Activated CD4-positive, alpha-beta T cell treated with anti-CD3 and anti-CD28 coated beads, Interleukin-2, amount 10 ng/mL, durations not matched to agents 24 days and 14 days (primary cell): ENCODE measurements around the gene MED23. TPM values are rescaled to one million over a fixed set of nuclear protein-coding genes. Genes with fewer than 3 reads are reported as not detected.

ENCODE experiments used
- DNase-seq: peaks from one replicate; pipeline ENCODE4 v3.0.0; 2022
- H3K27ac Mint-ChIP-seq: one replicate; pipeline ENCODE4 v1.8.0; 2022; ENCODE audit warnings: mild to moderate bottlenecking, mixed read lengths
- H3K27me3 Mint-ChIP-seq: one replicate; pipeline ENCODE4 v1.8.0; 2022; ENCODE audit warnings: mixed read lengths
- H3K36me3 Mint-ChIP-seq: one replicate; pipeline ENCODE4 v1.8.0; 2022; ENCODE audit warnings: low read depth, mild to moderate bottlenecking, mixed read lengths
- H3K4me1 Mint-ChIP-seq: one replicate; pipeline ENCODE4 v1.8.0; 2021; ENCODE audit warnings: mixed read lengths
- H3K4me3 Mint-ChIP-seq: one replicate; pipeline ENCODE4 v1.8.0; 2022; ENCODE audit warnings: mild to moderate bottlenecking, moderate library complexity, mixed read lengths
- H3K9me3 Mint-ChIP-seq: one replicate; pipeline ENCODE4 v1.8.0; 2021; ENCODE audit warnings: mixed read lengths
- intact Hi-C: fragments of 100-400 bp; cut with micrococcal nuclease; formaldehyde crosslinking; loops from one replicate; pipeline ENCODE4 v1.15.1; 2023
- total RNA-seq: library from RNA; stranded (reverse); gene quantifications from 2 replicates; pipeline ENCODE4 v1.2.3, GENCODE V29; 2022

MED23 gene
- total RNA-seq, 1 donor from 2014 or later = 30.2 TPM

DNA sequence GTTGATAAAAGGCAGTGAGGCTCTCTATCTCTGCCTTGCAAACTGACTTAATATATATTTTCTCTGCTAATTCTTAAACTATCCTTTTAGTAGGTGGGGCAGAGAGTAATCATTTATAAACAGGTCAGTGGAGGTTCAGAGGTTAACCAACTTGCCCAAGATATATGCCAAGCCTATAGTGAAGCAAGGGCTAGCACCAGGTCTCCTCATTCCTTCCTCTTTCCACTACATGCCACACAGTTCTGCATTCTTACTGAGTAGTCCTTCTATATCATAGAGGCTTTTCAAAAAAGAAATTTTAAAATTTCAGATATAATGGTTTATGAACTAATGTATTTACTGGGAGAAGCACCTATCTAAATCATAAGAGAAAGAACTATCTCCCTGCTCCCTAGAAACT is 46.5 kb downstream of the MED23 start:
- Mint-ChIP-seq H3K27me3 (no peaks in the 10 kb centered on the region), H3K4me3 (no peak overlapping the region), H3K27ac (no peak overlapping the region), H3K9me3 (no peaks in the 10 kb centered on the region), H3K4me1 (no peaks in the 10 kb centered on the region), H3K36me3 (peaks cover 17% of the 10 kb centered on the region)
- intact Hi-C loops = no loop called here
- DNase-seq = no peak

DNA sequence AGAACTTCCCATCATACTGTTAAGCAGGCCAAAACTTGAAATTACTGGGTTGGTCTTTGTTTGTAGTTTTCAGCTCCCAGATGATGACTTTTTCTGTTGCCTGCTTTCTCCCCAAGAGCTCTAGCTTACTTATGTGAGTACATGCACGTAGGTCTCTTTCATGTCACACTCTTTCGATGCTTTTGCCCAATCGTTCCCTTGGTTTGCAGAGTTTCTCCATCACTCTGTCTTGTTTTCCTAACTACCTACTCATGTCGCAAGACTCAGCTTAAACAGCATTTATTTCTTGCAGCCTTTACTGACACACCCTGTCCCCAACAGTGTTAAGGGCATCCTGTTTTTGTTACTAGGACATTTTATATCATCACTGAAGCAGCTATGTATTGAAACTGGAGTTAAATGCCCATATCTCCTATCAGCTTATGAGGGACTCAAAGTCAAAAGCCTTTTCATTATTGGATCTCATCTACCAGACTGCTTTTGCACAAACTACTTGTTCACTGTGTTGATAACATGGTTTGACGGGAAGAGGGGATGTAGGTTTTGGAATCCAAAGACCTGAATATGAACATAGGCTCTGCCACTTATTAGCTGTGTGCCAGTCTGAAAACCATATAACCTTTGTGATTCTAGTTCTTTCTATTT is 52.1 kb downstream of the MED23 start:
- no peaks in the 10 kb centered on the region for H3K9me3 Mint-ChIP-seq
- intact Hi-C loops = no loop called here
- no peaks in the 10 kb centered on the region for H3K4me1 Mint-ChIP-seq
- DNase-seq = no peak
- H3K27me3 Mint-ChIP-seq = no peaks in the 10 kb centered on the region
- no peak overlapping the region for H3K4me3 Mint-ChIP-seq
- H3K27ac Mint-ChIP-seq = no peak overlapping the region
- peaks cover 20% of the 10 kb centered on the region for H3K36me3 Mint-ChIP-seq

DNA sequence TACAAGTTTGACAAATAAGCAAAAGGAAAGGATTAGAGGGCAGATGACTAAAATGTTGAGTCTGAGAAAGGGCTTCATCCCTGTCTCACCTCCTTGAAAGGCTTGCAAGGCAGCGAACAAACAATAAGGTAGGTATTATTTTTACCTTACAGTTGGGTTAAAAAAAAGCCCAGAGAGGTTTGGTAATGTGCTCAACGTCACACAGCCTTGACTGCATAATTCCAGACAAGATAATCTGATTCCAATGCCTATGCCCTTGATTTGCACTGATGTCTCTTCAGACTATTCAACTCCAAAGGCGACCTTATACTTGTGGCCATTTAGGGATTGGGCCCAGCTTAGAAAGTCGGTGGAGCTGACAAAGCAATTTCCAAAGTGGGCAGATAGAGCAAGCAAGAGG is 53.4 kb downstream of the MED23 start:
- intact Hi-C loops = no loop called here
- DNase-seq = no peak
- Mint-ChIP-seq H3K4me3 (no peak overlapping the region), H3K4me1 (no peaks in the 10 kb centered on the region), H3K27me3 (no peaks in the 10 kb centered on the region), H3K36me3 (peaks cover 15% of the 10 kb centered on the region), H3K9me3 (no peaks in the 10 kb centered on the region), H3K27ac (no peak overlapping the region)

DNA sequence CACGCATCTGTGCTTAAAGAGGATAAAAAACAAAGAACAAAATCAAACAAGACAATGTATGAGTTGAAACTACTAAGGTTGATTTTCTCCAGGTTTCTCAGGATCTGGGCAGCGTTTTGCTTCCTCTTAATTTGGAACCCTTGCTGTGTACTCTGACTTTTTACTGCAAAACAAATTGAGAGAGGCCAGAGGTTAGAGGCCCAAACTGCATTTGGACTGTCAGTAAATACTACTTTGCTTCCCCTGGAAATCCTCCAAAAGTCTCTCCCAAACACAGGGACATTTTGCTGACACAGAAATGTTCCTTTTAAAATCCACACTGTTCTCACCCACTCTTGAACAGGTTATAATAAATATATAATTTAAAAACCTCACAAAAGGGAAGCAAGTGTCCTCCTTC is 53.9 kb downstream of the MED23 start:
- intact Hi-C loops = no loop called here

DNA sequence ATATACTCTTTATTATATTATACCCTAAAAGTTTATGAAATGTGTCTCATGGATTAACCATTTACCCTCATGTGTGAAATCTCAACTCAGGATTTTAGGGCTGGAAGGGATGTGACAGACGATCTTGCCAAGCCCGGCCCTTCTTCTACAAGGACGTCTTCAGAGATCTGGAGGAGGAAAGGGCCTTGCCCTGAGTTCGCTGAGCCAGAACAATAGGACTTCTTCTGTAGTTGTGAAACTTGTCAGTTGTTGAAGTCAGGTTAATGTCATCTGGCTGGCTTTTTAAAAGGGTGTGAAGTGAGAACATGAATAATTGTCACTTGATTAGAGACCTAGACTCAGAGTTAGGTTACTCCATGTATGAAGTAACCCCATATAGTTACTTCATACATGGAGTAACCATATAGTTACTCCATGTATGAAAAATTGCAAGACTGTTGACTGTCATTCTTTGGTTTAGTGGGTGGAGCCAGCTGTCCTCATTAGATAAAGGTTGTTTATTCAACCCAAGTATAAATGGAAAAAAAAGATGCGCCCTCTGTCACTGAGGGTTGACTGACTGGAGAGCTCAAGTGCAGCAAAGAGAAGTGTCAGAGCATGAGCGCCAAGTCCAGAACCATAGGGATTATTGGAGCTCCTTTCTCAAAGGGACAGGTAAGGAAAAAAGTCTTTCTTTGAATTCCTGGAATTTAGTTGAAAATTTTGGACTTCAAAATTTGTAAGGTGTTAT is 55.2 kb downstream of the MED23 start, which contains the start of gene ARG1:
ARG1 (plus strand) TSS at position 541 of the 730 bp plus-strand sequence; CDS start at position 598, 57 bp downstream.
- H3K27me3 Mint-ChIP-seq = no peaks in the 10 kb centered on the region
- no peak for DNase-seq
- peaks cover 4% of the 10 kb centered on the region for H3K4me1 Mint-ChIP-seq
- H3K9me3 Mint-ChIP-seq = no peaks in the 10 kb centered on the region
- intact Hi-C loops = no loop called here
- peaks cover 15% of the 10 kb centered on the region for H3K36me3 Mint-ChIP-seq
- no peak within 1 kb of the TSS for H3K4me3 Mint-ChIP-seq
- H3K27ac Mint-ChIP-seq = no peak within 1 kb of the TSS

More for the DNA sequence above, 53.9 kb downstream of the MED23 start:
- Mint-ChIP-seq H3K27ac (no peak overlapping the region), H3K4me3 (no peak overlapping the region), H3K4me1 (no peaks in the 10 kb centered on the region), H3K9me3 (no peaks in the 10 kb centered on the region), H3K27me3 (no peaks in the 10 kb centered on the region), H3K36me3 (peaks cover 15% of the 10 kb centered on the region)
- DNase-seq = no peak

DNA sequence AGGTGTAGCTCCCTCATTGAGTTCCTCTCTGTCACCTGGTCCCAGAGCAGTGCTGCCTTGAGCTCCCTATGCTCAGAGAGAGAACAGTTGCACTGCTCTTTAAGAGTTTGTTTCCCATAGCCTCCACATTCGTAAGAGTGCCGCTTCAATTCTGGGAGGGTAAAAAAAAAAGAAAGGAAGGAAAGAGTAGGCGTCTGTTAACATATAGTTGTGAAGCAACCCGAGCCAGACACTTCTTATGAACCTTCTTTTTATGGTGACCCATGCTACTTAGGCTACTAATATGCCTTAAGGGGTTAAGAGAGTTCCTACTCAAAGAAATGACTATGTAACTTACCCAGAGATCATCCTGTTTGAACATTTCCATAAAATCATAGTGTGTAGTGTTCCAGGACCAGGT is 59.3 kb downstream of the MED23 start:
- H3K36me3 Mint-ChIP-seq = peaks cover 7% of the 10 kb centered on the region
- intact Hi-C loops = no loop called here
- peaks cover 4% of the 10 kb centered on the region for H3K4me1 Mint-ChIP-seq
- H3K9me3 Mint-ChIP-seq = no peaks in the 10 kb centered on the region
- no peak overlapping the region for H3K4me3 Mint-ChIP-seq
- DNase-seq = no peak
- H3K27me3 Mint-ChIP-seq = peaks cover 5% of the 10 kb centered on the region
- H3K27ac Mint-ChIP-seq = no peak overlapping the region

DNA sequence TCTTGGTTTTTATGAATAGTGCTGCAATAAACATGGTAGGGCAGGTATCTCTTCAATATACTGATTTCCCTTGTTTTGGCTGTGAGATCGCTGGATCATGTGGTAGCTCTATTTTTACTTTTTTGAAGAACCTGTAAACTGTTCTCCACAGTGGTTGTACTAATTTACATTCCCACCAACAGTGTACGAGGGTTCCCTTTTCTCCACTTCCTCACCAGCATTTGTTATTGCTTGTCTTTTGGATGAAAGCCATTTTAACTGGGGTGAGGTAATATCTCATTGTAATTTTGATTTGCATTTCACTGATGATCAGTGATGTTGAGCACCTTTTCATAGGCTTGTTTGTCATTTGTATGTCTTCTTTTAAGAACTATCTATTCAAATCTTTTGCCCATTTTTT is 63.0 kb downstream of the MED23 start:
- no peak for DNase-seq
- no peak overlapping the region for H3K27ac Mint-ChIP-seq
- no peaks in the 10 kb centered on the region for H3K36me3 Mint-ChIP-seq
- H3K9me3 Mint-ChIP-seq = no peaks in the 10 kb centered on the region
- H3K4me3 Mint-ChIP-seq = no peak overlapping the region
- peaks cover 5% of the 10 kb centered on the region for H3K27me3 Mint-ChIP-seq
- intact Hi-C loops = loop anchor here (1.0 kb wide), 1 partner anchor 14 kb away; no protein-coding TSS in a partner anchor
- H3K4me1 Mint-ChIP-seq = peaks cover 4% of the 10 kb centered on the region

DNA sequence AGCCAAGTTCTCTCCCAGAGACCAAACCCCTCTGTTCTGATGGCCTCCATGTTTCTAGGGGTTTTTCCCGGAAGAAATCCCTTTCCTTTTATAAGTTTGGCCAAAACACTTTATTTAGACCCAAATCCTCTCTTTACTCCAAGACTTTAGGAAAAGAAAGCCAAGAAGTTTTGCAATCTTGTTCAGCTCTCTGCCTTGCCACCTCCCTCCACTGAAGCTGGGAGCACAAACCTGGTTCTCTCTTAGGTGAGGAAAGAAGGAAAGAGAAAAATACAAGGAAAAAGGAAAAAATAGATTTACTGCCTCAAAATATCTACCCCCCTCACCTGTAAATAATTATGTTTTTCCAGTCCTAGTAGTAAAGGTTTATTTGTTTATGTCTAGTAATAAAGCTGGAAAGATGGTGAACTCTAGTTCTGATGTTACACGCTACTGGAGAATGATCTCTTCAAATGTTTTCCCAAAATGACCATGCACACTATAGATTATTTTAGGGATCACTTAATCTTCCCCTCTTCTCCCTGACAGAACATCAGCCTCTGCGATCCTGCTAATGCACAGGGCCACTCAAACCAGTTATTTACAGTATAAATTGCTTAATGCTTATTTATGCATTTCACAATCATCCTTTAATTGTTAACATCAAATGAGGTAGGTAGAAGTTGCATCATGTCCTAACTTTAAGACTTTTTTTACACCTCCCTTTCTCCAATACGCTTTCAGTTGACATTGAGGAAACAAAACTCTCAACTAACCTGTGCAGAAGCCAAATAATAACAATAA is 65.9 kb downstream of the MED23 start:
- intact Hi-C loops = no loop called here
- no peaks in the 10 kb centered on the region for H3K4me1 Mint-ChIP-seq

DNA sequence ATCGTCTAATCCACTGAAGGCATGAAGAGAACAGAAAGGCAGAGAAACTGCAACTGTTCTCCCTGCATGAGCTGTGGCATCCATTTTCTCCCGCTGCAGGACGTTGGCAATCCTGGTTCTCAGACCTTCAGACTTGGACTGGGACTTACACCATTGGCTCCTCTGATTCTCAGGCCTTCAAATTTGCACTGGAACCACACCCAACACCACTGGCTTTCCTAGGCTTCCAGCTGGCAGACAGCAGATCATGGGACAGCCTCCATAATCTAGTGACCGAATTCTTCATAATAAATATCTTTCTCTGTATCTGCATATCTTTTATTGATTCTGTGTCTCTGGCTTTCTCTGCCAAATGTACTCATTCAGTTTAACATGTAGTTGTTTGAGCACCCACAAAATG is 69.1 kb downstream of the MED23 start:
- Mint-ChIP-seq H3K4me1 (no peaks in the 10 kb centered on the region), H3K4me3 (no peak overlapping the region), H3K27ac (no peak overlapping the region), H3K36me3 (no peaks in the 10 kb centered on the region), H3K27me3 (peaks cover 3% of the 10 kb centered on the region), H3K9me3 (no peaks in the 10 kb centered on the region)
- no peak for DNase-seq
- intact Hi-C loops = no loop called here

More for the DNA sequence above, 65.9 kb downstream of the MED23 start:
- H3K27ac Mint-ChIP-seq = no peak overlapping the region
- H3K4me3 Mint-ChIP-seq = no peak overlapping the region
- no peak for DNase-seq
- H3K36me3 Mint-ChIP-seq = no peaks in the 10 kb centered on the region
- H3K9me3 Mint-ChIP-seq = no peaks in the 10 kb centered on the region
- peaks cover 5% of the 10 kb centered on the region for H3K27me3 Mint-ChIP-seq

DNA sequence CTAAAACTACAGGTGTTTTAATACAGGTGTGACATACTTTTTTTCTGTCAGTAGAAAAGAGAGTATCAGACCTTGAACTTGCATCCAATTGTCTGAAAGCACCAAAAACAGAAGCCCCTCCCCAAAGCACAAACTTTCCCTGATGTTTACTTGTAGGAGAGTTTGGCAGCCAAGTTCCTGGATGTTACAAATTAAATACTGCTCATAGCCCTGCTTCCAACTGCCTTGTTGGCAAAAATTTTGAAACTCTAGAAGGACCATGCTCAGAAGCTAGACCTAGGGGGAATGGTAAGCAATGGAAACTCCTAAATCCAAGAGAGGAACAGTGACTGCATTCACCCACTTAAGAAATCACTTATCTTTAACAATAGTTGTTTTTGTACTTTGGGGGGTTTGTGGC is 72.0 kb downstream of the MED23 start:
- H3K27me3 Mint-ChIP-seq = peaks cover 11% of the 10 kb centered on the region
- intact Hi-C loops = no loop called here
- no peak overlapping the region for H3K27ac Mint-ChIP-seq
- no peaks in the 10 kb centered on the region for H3K4me1 Mint-ChIP-seq
- no peak overlapping the region for H3K4me3 Mint-ChIP-seq
- no peaks in the 10 kb centered on the region for H3K36me3 Mint-ChIP-seq
- H3K9me3 Mint-ChIP-seq = no peaks in the 10 kb centered on the region
- DNase-seq = no peak

DNA sequence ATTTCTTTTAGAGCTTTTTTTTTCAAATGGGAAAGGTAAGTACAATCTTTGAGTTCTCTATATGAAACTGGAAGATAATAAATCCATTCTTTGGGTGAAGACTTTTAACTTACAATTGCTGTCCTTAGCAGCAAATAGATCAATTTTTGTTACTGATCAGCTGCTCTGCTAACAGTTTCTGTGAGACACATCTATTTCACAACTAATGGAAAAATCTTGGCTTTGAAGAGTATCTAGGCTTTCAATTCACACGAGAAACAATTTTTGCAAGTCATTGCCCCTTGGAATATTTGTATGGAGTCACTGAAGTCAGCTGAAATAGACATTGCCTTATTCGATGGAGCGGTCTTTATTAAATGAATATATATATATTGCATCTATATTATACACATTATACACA is 75.5 kb downstream of the MED23 start:
- Mint-ChIP-seq H3K27ac (no peak overlapping the region), H3K4me1 (no peaks in the 10 kb centered on the region), H3K4me3 (no peak overlapping the region), H3K36me3 (no peaks in the 10 kb centered on the region), H3K27me3 (peaks cover 16% of the 10 kb centered on the region), H3K9me3 (no peaks in the 10 kb centered on the region)
- intact Hi-C loops = no loop called here
- no peak for DNase-seq

DNA sequence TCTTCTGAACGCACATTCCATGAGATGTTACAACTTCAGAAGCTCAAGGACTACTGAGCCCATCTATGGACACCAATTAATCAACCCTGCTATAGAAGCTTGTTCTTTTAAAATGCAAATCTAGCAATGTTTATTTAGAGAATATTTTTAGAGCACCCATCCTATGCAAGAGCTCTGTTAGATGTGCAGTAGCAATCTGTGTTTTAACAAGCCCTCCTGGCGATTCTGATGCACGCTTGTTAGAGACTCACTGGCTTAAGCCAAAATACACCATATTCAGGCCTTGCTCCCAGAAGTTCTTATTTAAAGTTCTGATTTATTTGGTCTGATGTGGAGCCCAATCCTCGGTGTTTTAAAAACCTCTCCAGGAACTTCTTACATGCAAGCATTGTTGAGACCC is 76.1 kb downstream of the MED23 start:
- H3K27me3 Mint-ChIP-seq = peaks cover 16% of the 10 kb centered on the region
- no peak overlapping the region for H3K27ac Mint-ChIP-seq
- no peak for DNase-seq
- H3K36me3 Mint-ChIP-seq = no peaks in the 10 kb centered on the region
- no peak overlapping the region for H3K4me3 Mint-ChIP-seq
- H3K4me1 Mint-ChIP-seq = no peaks in the 10 kb centered on the region
- intact Hi-C loops = no loop called here
- H3K9me3 Mint-ChIP-seq = no peaks in the 10 kb centered on the region

DNA sequence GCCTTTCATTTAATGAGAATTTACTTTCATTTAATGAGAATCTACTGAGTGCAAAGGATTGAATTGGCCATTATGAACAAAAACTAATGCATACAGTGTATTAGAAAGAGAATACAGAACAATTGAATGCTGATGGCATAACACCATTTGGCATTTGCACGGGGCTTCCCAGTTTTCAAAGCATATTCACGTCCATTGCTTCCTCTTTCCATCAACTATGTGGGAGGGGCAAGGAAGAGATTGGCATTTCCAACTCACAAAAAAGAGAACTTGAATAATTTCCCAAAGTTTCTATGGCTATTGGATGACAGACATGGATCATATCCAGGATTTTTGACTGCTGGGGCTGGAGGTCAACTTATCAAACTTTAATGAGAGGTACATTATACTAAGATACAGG is 78.2 kb downstream of the MED23 start:
- Mint-ChIP-seq H3K36me3 (no peaks in the 10 kb centered on the region), H3K4me3 (no peak overlapping the region), H3K27ac (no peak overlapping the region), H3K9me3 (no peaks in the 10 kb centered on the region), H3K4me1 (no peaks in the 10 kb centered on the region), H3K27me3 (peaks cover 19% of the 10 kb centered on the region)
- DNase-seq = no peak
- intact Hi-C loops = no loop called here

DNA sequence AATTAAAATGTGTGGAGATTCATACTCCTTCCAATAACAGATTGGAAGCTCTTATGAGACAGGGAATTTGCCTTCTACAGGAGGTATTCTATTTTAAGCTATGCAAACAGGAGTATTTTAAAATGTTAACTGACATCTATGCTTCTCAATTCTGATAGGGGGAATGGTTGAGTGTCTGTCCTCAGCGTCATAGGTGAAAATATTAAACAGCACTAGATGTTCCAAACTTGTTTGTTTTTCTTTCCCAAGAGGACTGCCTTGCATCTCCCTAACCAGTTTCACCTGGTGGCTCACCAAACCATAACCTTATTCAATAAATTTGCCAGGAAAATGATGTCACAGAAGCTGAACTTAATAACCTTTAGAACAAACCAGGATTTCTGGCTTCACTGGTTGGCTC is 79.6 kb downstream of the MED23 start:
- H3K27me3 Mint-ChIP-seq = peaks cover 17% of the 10 kb centered on the region
- no peaks in the 10 kb centered on the region for H3K4me1 Mint-ChIP-seq
- no peak overlapping the region for H3K27ac Mint-ChIP-seq

More for the DNA sequence above, 79.6 kb downstream of the MED23 start:
- H3K9me3 Mint-ChIP-seq = no peaks in the 10 kb centered on the region
- no peaks in the 10 kb centered on the region for H3K36me3 Mint-ChIP-seq
- DNase-seq = no peak
- intact Hi-C loops = no loop called here
- no peak overlapping the region for H3K4me3 Mint-ChIP-seq
